Fibroblast of skin of scalp (primary cell): ENCODE data around the gene SBK2.
"Not testable (repeated sequence)": the region's sequence is repeated elsewhere in the genome, so short reads cannot be mapped to it uniquely, and the experiment has no call there.

ENCODE experiments used
- DNase-seq: peaks from one replicate; pipeline ENCODE4 v3.0.0-alpha.2; 2013

Gene SBK2

GRCh38 chr19:55500368-55500952 lies 36.5 kb downstream of the SBK2 start:
- no peak for DNase-seq

- DNase-seq = no peak
Observed at GRCh38 chr19:55498246-55498840, 38.6 kb downstream of the SBK2 start.

- DNase-seq = no peak
Observed at GRCh38 chr19:55497763-55498162, 39.2 kb downstream of the SBK2 start.

GRCh38 chr19:55496820-55497219 lies 40.1 kb downstream of the SBK2 start:
- not testable (repeated sequence) for DNase-seq

- DNase-seq = no peak
Observed at GRCh38 chr19:55495646-55496349, 41.1 kb downstream of the SBK2 start.

GRCh38 chr19:55494172-55494761 lies 42.7 kb downstream of the SBK2 start:
- DNase-seq = peak; percentile 49

- no peak for DNase-seq
Observed at GRCh38 chr19:55493645-55494171, 43.2 kb downstream of the SBK2 start.

GRCh38 chr19:55493052-55493644 lies 43.8 kb downstream of the SBK2 start:
- peak; percentile 32 for DNase-seq

GRCh38 chr19:55492362-55492944 lies 44.5 kb downstream of the SBK2 start:
- no peak for DNase-seq

- DNase-seq = no peak
Observed at GRCh38 chr19:55491546-55492360, 45.2 kb downstream of the SBK2 start.

GRCh38 chr19:55490478-55491432 lies 46.2 kb downstream of the SBK2 start:
- no peak for DNase-seq

- DNase-seq = no peak
Observed at GRCh38 chr19:55489711-55490477, 47.0 kb downstream of the SBK2 start.

- DNase-seq = no peak
Observed at GRCh38 chr19:55488986-55489710, 47.8 kb downstream of the SBK2 start.

GRCh38 chr19:55487924-55488687 lies 48.8 kb downstream of the SBK2 start, which contains the start of gene SSC5D:
Gene SSC5D (plus strand): TSS chr19:55488436. CDS start chr19:55488590, 154 bp downstream.
- peak; percentile 58 for DNase-seq

GRCh38 chr19:55486971-55487923 lies 49.7 kb downstream of the SBK2 start:
- peak; percentile 94 for DNase-seq

- no peak for DNase-seq
Observed at GRCh38 chr19:55486043-55486970, 50.6 kb downstream of the SBK2 start.
